HG02970 (cell line): ENCODE measurements around the gene IDH2.
A peak's percentile ranks its signal among the peaks of the same experiment; 100 is the strongest.
"Not testable (repeated sequence)": the region's sequence is repeated elsewhere in the genome, so short reads cannot be mapped to it uniquely, and the experiment has no call there.

Experiments used
- ATAC-seq: cut with Tn5 transposase; IDR thresholded peaks from one replicate; pipeline ENCODE4 v1.9.1; 2021; ENCODE audit warnings: mild to moderate bottlenecking, moderate library complexity, moderate number of reproducible peaks; ENCODE audit not compliant: unreplicated experiment, low FRiP score

Gene IDH2

GRCh38 chr15:90101969-90102890, at the start of gene IDH2:
Gene IDH2 (minus strand): TSS chr15:90102468. CDS start chr15:90102390, 78 bp downstream.
- ATAC-seq = peak; percentile 62

- not testable (repeated sequence) for ATAC-seq
Observed at GRCh38 chr15:90150551-90150950, 48.3 kb upstream of the IDH2 start.

GRCh38 chr15:90149609-90150340, 47.5 kb upstream of the IDH2 start:
- ATAC-seq = no peak

GRCh38 chr15:90146198-90146761, 44.0 kb upstream of the IDH2 start:
- ATAC-seq = not testable (repeated sequence)

- no peak for ATAC-seq
Observed at GRCh38 chr15:90145761-90146160, 43.5 kb upstream of the IDH2 start.

GRCh38 chr15:90145259-90145658, 43.0 kb upstream of the IDH2 start:
- ATAC-seq = no peak

GRCh38 chr15:90143166-90143655, 40.9 kb upstream of the IDH2 start:
- no peak for ATAC-seq

GRCh38 chr15:90142216-90143165, 40.2 kb upstream of the IDH2 start:
- ATAC-seq = no peak

- ATAC-seq = no peak
Observed at GRCh38 chr15:90141646-90142045, 39.4 kb upstream of the IDH2 start.

GRCh38 chr15:90139549-90139948, 37.3 kb upstream of the IDH2 start:
- not testable (repeated sequence) for ATAC-seq

- no peak for ATAC-seq
Observed at GRCh38 chr15:90138071-90138833, 36.0 kb upstream of the IDH2 start.

- no peak for ATAC-seq
Observed at GRCh38 chr15:90132437-90132836, 30.2 kb upstream of the IDH2 start.

- no peak for ATAC-seq
Observed at GRCh38 chr15:90131848-90132247, 29.6 kb upstream of the IDH2 start.

GRCh38 chr15:90130291-90130690, 28.0 kb upstream of the IDH2 start:
- ATAC-seq = no peak

GRCh38 chr15:90126596-90127435, 24.5 kb upstream of the IDH2 start:
- no peak for ATAC-seq

- ATAC-seq = no peak
Observed at GRCh38 chr15:90126022-90126421, 23.8 kb upstream of the IDH2 start.

GRCh38 chr15:90124507-90124906, 22.2 kb upstream of the IDH2 start:
- ATAC-seq = no peak

- no peak for ATAC-seq
Observed at GRCh38 chr15:90121086-90121485, 18.8 kb upstream of the IDH2 start.
